WERI-Rb-1 (cell line): ENCODE measurements around the gene RACGAP1.

ENCODE experiments used
- DNase-seq: peaks from one replicate; pipeline ENCODE4 v3.0.0-alpha.2; 2020
- H3K27ac ChIP-seq: fragments of 250-450 bp; sonication (Bioruptor Pico); 2 replicates; pipeline ENCODE4 v1.5.1; 2020; ENCODE audit warnings: mild to moderate bottlenecking, moderate library complexity
- H3K27me3 ChIP-seq: fragments of 250-450 bp; sonication (Bioruptor Pico); 2 replicates; pipeline ENCODE4 v1.5.1; 2021; ENCODE audit warnings: mild to moderate bottlenecking, low read depth, moderate library complexity; ENCODE audit not compliant: insufficient read depth, severe bottlenecking
- H3K36me3 ChIP-seq: fragments of 250-450 bp; sonication (Bioruptor Pico); 2 replicates; pipeline ENCODE4 v1.5.1; 2020; ENCODE audit warnings: mild to moderate bottlenecking, moderate library complexity
- H3K4me3 ChIP-seq: 2 replicates; pipeline ENCODE4 v1.5.1; 2011; ENCODE audit warnings: low read depth, mild to moderate bottlenecking, control low read depth, low read length
- H3K9me3 ChIP-seq: fragments of 250-450 bp; sonication (Bioruptor Pico); 2 replicates; pipeline ENCODE4 v1.5.1; 2021; ENCODE audit warnings: mild to moderate bottlenecking, moderate library complexity; ENCODE audit not compliant: severe bottlenecking
- TF ChIP-seq, protein P1 (sequence below): IDR thresholded peaks from 2 replicates; pipeline ENCODE4 v1.5.1; 2011; ENCODE audit warnings: low read depth, mild to moderate bottlenecking, control low read depth, inconsistent platforms, low read length

The RACGAP1 gene, protein sequence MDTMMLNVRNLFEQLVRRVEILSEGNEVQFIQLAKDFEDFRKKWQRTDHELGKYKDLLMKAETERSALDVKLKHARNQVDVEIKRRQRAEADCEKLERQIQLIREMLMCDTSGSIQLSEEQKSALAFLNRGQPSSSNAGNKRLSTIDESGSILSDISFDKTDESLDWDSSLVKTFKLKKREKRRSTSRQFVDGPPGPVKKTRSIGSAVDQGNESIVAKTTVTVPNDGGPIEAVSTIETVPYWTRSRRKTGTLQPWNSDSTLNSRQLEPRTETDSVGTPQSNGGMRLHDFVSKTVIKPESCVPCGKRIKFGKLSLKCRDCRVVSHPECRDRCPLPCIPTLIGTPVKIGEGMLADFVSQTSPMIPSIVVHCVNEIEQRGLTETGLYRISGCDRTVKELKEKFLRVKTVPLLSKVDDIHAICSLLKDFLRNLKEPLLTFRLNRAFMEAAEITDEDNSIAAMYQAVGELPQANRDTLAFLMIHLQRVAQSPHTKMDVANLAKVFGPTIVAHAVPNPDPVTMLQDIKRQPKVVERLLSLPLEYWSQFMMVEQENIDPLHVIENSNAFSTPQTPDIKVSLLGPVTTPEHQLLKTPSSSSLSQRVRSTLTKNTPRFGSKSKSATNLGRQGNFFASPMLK

DNA sequence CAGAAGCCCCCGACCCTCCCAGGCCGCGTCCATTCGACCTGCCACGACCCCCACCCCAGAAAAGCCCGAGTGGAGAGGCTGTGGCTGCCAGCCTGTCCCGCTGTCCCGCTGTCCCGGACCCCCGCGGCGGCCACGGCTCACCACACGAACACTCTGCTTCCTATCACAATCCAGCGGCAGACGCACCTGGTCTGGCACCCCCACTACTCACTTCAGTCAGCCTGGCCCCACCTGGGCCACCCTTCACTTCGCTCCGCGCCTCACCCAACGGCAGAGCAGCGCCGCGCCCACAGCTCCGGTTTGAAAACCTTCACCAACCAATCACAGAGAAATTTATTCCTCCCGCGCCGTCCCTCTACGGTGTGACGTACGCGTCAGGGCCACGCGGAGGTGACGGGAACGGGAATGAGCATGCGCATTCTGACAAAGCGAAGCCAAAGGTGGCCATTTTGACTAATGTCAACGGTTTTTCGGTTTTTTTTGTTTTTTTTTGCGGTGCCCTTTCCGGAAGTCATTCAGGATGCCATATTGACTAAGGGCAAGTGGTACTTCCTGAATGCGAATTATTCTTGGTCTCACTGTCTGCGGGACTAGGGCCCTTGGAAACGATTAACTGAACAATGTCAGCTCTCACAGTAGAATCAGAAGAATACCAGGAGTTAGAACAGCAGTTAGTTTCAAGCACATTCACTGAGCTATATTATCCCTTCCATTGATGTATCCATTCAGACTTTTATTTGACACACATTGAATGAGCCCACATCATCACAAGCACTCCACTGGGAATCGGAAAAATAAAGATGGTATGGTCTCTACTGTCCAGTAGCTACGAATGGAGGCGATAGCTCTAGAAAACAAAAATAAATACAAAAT, at the start of gene RACGAP1:
RACGAP1 (minus strand) TSS at position 308 of the 873 bp plus-strand sequence. CDS start 8,779 bp downstream, outside the sequence.
- H3K27ac ChIP-seq: peak within 1 kb of the TSS; percentile 96
- H3K27me3 ChIP-seq: no peaks in the 10 kb centered on the region
- peak; percentile 97 for DNase-seq
- H3K36me3 ChIP-seq: peaks cover 28% of the 10 kb centered on the region
- TF ChIP-seq, protein P1, sequence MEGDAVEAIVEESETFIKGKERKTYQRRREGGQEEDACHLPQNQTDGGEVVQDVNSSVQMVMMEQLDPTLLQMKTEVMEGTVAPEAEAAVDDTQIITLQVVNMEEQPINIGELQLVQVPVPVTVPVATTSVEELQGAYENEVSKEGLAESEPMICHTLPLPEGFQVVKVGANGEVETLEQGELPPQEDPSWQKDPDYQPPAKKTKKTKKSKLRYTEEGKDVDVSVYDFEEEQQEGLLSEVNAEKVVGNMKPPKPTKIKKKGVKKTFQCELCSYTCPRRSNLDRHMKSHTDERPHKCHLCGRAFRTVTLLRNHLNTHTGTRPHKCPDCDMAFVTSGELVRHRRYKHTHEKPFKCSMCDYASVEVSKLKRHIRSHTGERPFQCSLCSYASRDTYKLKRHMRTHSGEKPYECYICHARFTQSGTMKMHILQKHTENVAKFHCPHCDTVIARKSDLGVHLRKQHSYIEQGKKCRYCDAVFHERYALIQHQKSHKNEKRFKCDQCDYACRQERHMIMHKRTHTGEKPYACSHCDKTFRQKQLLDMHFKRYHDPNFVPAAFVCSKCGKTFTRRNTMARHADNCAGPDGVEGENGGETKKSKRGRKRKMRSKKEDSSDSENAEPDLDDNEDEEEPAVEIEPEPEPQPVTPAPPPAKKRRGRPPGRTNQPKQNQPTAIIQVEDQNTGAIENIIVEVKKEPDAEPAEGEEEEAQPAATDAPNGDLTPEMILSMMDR: no peak
- H3K4me3 ChIP-seq: peak within 1 kb of the TSS; percentile 56
- no peaks in the 10 kb centered on the region for H3K9me3 ChIP-seq

DNA sequence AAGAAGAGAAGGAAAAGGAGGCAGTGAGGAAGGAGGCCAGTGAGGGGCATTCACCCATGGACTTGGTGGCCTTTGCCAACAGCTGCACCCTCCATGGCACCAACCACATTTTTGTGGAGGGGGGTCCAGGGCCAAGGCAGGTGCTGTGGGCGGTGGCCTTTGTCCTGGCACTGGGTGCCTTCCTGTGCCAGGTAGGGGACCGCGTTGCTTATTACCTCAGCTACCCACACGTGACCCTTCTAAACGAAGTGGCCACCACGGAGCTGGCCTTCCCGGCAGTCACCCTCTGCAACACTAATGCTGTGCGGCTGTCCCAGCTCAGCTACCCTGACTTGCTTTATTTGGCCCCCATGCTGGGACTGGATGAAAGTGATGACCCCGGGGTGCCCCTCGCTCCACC, 48.4 kb upstream of the RACGAP1 start:
- H3K4me3 ChIP-seq: no peak overlapping the region
- TF ChIP-seq, protein P1: no peak
- H3K27ac ChIP-seq: no peak overlapping the region
- DNase-seq: no peak
- no peaks in the 10 kb centered on the region for H3K9me3 ChIP-seq
- 0 out of 2 replicates have a peak, but pooled peaks cover 4% of the 10 kb centered on the region for H3K36me3 ChIP-seq
- no peaks in the 10 kb centered on the region for H3K27me3 ChIP-seq

DNA sequence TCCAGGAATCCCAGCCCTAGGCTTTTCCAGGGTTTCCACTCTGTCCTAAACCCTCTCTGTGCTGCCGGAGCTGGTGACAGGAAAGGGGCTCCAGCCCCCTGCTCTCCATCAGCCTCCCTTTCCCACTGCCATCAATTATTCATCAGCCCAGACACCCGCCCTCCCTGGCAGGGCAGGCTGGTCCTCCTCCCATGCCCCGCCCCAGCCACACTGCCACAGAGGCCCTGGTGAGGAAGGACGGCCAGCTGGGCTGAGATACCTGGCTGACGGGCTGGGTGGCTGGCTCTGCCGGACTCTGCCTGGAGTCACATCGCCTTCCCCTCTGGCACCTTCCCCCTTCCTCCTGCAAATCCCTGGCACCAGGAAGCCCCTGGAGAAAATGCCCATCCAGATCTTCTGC, 47.9 kb upstream of the RACGAP1 start:
- DNase-seq: no peak
- Histone ChIP-seq H3K4me3 (no peak overlapping the region), H3K9me3 (no peaks in the 10 kb centered on the region), H3K27ac (no peak overlapping the region), H3K36me3 (0 out of 2 replicates have a peak, but pooled peaks cover 6% of the 10 kb centered on the region), H3K27me3 (no peaks in the 10 kb centered on the region)
- TF ChIP-seq, protein P1: no peak

DNA sequence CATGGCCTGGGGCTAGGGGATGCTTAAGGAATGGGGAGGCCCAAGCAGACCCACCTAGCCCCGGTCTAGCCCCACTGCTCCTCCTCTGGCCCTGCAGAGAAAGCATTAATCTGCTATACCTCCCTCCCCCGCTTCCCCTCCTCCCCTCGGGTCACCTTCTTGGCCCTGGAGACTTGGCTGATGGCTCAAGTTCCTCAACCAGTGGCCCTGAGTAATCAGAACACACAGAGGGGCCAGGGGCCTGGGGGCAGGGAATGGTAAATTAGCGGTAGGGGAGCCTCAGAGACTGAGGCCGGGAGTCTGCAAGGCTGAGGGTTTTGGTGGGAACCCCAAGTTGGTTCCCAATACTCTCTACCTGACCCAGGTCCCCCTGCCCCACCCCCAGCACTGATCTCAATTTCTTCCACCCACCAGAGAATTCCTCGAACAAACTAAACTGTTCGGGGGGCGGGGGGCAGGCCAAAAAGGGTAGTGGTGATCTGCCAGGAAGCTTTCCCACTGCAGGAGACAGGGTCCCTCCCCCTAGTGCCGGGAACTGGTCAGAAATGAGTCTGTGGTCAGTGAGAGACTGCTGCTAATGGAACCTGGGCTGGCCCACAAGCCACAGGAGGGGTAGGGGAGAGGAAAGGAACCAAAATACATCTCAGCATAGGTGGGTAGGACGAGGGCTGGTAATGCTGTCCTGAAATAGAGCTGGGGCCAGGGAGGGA, 47.1 kb upstream of the RACGAP1 start:
- Histone ChIP-seq H3K27me3 (no peaks in the 10 kb centered on the region), H3K4me3 (no peak overlapping the region), H3K27ac (no peak overlapping the region), H3K36me3 (0 out of 2 replicates have a peak, but pooled peaks cover 6% of the 10 kb centered on the region), H3K9me3 (no peaks in the 10 kb centered on the region)
- no peak for DNase-seq
- TF ChIP-seq, protein P1: no peak
